Adrenal gland (tissue), 12 donors: ENCODE data around the gene KATNB1. TPM values are rescaled to one million over a fixed set of nuclear protein-coding genes. Genes with fewer than 3 reads are reported as not detected.
A peak's percentile ranks its signal among the peaks of the same experiment; 100 is the strongest.

Experiments
- DNase-seq, 7 donors: peaks; one replicate each; pipeline ENCODE4 v3.0.0-alpha.2; 2019 to 2020
- H3K27ac ChIP-seq, 5 donors: fragments of 200-600 bp; sonication (generic) in 4 of 5; 1 replicate in 3 of 5; 2 replicates in 2 of 5; pipeline versions ENCODE4 v1.5.1 to v1.8.0; 2016 to 2020; ENCODE audit warnings: mild to moderate bottlenecking in 1 of 5
- H3K27me3 ChIP-seq: fragments of 200-600 bp; 2 replicates; pipeline ENCODE4 v1.8.0; 2021
- H3K36me3 ChIP-seq, 2 donors: fragments of 200-600 bp; replicated peaks in 1 of 2; 1 replicate in 1 of 2; 2 replicates in 1 of 2; pipeline versions ENCODE4 v1.5.1 to v1.8.0; 2018 to 2022
- H3K4me1 ChIP-seq, 2 donors: fragments of 200-600 bp; replicated peaks in 1 of 2; 1 replicate in 1 of 2; 2 replicates in 1 of 2; pipeline versions ENCODE4 v1.5.1 to v1.8.0; 2018 to 2021
- H3K4me3 ChIP-seq, 4 donors: fragments of 200-600 bp; sonication (generic) in 3 of 4; one replicate each; pipeline ENCODE4 v1.5.1; 2016 to 2018
- H3K9me3 ChIP-seq, 3 donors: fragments of 200-600 bp; sonication (generic) in 1 of 3; replicated peaks in 1 of 3; 1 replicate in 2 of 3; 2 replicates in 1 of 3; pipeline versions ENCODE4 v1.5.1 to v1.8.0; 2016 to 2021
- POLR2A ChIP-seq, 2 donors: fragments of 450-650 bp; IDR thresholded peaks; one replicate each; pipeline ENCODE4 v1.6.1; 2017; ENCODE audit warnings: antibody characterized with exemption in 2 of 2, mild to moderate bottlenecking in 2 of 2, moderate library complexity in 1 of 2
- WGBS, 4 donors: extraction: QIAGEN DNeasy Blood & Tissue Kit in 2 of 4; methylation state at CpG; one replicate each; pipeline versions ENCODE4 v1.1.5 to v1.1.7; 2013 to 2017; 5-methylcytosine and 5-hydroxymethylcytosine counted together
- intact Hi-C, 2 donors: fragments of 100-400 bp; cut with DNase I; formaldehyde crosslinking; loops; one replicate each; pipeline versions ENCODE4 v1.14.1 to v1.15.0; 2022 to 2023
- polyA plus RNA-seq, 3 donors: library from polyadenylated mRNA; stranded (reverse); fragments of 200-250 nt in 2 of 3; fragments of 350-450 nt in 1 of 3; fragmentation: Illumina TruSeq in 1 of 3; extraction: RNeasy Lipid Tissue Mini Kit (QIAGEN cat#74804) in 1 of 3; gene quantifications; one replicate each; pipeline ENCODE4 v1.2.3, GENCODE V29; 2013 to 2014
- total RNA-seq, 9 donors: library from RNA; depleted of rRNA in 4 of 9; stranded (reverse); fragments of >200 nt in 4 of 9; fragments of 120-200 nt in 1 of 9; fragmentation: NEBNext Ultra II Directional in 1 of 9; extraction: Animal tissue kit (Norgen Biotek cat#: 25700) in 1 of 9; gene quantifications; one replicate each; pipeline versions ENCODE4 v1.1.0 to v1.2.4, GENCODE V29; 2013 to 2023
- TF ChIP-seq, protein P1 (sequence below), 6 experiments: fragments of 450-650 bp in 4 of 6; fragments of 200-600 bp in 2 of 6; sonication (generic) in 1 of 6; IDR thresholded peaks; 1 replicate in 5 of 6; 2 replicates in 1 of 6; pipeline versions ENCODE4 v1.5.1 to v1.8.0; 2016 to 2021; ENCODE audit warnings: antibody characterized with exemption in 6 of 6, mild to moderate bottlenecking in 2 of 6, moderate library complexity in 1 of 6
- donor health status: healthy with polysubstance abuse.
- donor health status: Bipolar disorder and iron deficiency.
- donor health status: DM: yes; HTN: yes; CAD: no.
- donor health status: DM: no; HTN: no; CAD: no.
- donor health status: DM: no; HTN: no; CAD: no.
- donor health status: DM: yes; HTN: yes; CAD: no.

The KATNB1 gene
- total and polyA plus RNA-seq, 12 donors = 12.9 to 85.6 (median 21.0) TPM

DNA sequence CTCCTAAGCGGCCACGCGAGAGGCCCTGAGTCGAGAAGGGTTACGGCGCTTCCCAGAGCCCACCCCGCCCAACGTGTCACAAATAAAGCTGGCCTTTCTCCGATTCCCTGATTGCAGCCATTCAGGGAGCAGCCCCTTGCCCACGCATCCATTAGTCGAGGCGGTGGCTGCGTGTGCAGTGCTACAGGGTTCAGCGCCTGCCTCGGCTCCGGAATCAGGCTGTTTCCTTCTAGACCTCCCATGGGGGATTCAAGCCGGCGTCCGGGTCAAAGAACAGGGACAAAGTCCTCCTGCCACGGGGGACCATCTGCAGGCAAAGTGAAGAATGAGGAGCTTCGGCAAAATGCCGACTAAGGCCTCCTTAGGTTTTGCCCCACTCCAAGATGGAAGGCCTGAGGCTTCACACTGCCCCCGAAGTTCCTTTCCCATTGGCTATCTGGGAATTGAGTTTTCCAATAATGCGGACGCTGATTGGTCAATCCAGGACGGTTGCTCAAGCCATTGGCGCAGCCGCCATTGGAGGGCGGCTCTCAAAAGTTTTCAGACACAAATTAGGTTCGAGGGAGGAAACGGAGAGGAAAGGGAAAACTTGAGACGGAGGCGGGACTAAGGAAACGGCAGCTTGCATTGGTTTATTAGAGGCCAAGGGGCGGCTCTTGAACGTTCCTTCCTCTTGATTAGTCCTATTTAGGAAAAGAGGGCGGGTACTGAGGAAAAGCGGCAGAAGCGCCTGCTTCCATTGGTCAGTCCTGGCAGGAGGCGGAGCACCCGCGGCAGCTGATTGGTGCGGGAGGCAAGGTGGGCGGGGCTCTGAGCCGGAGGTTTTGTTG, 430 bp upstream of the KATNB1 start:
- no peaks in the 10 kb centered on the region for H3K9me3 ChIP-seq
- TF ChIP-seq, protein P1, sequence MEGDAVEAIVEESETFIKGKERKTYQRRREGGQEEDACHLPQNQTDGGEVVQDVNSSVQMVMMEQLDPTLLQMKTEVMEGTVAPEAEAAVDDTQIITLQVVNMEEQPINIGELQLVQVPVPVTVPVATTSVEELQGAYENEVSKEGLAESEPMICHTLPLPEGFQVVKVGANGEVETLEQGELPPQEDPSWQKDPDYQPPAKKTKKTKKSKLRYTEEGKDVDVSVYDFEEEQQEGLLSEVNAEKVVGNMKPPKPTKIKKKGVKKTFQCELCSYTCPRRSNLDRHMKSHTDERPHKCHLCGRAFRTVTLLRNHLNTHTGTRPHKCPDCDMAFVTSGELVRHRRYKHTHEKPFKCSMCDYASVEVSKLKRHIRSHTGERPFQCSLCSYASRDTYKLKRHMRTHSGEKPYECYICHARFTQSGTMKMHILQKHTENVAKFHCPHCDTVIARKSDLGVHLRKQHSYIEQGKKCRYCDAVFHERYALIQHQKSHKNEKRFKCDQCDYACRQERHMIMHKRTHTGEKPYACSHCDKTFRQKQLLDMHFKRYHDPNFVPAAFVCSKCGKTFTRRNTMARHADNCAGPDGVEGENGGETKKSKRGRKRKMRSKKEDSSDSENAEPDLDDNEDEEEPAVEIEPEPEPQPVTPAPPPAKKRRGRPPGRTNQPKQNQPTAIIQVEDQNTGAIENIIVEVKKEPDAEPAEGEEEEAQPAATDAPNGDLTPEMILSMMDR (IDR thresholded peaks at IDR 0.05) = no peak
- TF ChIP-seq POLR2A (IDR thresholded peaks at IDR 0.05) = peak; percentile 17 to 75
- H3K4me1 ChIP-seq = peaks cover 10 to 20% of the 10 kb centered on the region in 2 donors
- peak overlapping the region; percentile 58 to 82 (median 78) for H3K4me3 ChIP-seq
- no peaks in the 10 kb centered on the region for H3K27me3 ChIP-seq
- H3K36me3 ChIP-seq = no peaks in the 10 kb centered on the region
- peak overlapping the region in 4 of 5 donors; percentile 76 to 91 (median 88) for H3K27ac ChIP-seq
- 0 to 2% (median 1%) methylated on average over 30 to 45 of the region's 45 CpGs for WGBS, 4 donors
- intact Hi-C loops = no loop called here
- DNase-seq = peak; percentile 97 to 100 (median 99)

DNA sequence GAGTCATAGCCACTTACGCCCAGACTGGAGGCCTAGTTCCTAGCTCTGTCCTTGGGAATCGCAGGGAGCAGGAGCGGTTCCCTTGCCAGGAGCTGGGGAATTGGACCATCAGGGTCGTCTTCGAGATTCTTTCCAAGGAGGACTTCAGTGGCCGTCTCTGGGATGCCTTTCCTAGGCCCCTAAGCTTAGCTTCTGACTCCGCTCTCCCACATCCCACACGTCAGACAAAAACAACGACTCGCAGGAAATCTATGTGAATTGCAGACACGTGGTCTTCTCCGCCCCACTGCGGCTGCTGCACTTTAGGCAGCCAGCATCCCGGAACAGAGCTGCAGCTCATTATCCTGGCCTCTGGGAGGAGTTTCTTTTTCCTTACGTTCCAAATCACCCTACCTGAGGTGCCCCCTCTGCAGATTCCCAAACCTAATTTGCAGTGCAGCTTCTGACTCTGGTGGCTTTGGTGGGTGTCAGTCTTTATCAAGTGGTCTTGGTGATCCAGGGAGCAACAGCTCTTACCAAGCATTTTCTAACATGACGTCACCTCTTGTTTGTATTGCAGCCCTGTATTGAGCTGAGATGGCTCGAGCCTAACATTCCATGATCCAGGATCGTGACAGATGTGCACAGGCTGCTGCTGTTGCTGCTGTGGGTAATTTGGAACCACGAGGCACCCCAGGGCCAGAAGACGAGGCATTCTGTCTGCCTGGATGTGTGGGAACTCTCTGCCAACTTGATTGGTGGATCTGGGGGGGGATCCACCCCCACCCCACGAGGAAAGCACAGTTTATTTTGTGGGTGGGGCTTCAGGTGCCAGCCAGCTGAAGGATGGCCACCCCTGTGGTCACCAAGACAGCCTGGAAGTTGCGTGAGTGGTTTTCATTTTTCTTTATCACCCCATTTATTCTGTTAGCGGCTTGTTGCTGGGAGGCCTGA, 1.1 kb downstream of the KATNB1 start:
- WGBS, 4 donors = 13 to 30% (median 17%) methylated on average over 10 to 23 of the region's 23 CpGs
- Histone ChIP-seq H3K27me3 (no peaks in the 10 kb centered on the region), H3K9me3 (no peaks in the 10 kb centered on the region), H3K4me3 (peak overlapping the region in 2 of 4 donors; percentile 69), H3K27ac (peak overlapping the region in 4 of 5 donors; percentile 4 to 61 (median 33)), H3K36me3 (no peaks in the 10 kb centered on the region), H3K4me1 (peaks cover 10 to 20% of the 10 kb centered on the region in 2 donors)
- peak in 5 of 7 donors; percentile 45 to 69 (median 62) for DNase-seq
- intact Hi-C loops = no loop called here
- TF ChIP-seq POLR2A (IDR thresholded peaks at IDR 0.05) = no peak
- TF ChIP-seq, protein P1 (IDR thresholded peaks at IDR 0.05) = peak in 2 of 6 experiments; percentile 18 to 34

DNA sequence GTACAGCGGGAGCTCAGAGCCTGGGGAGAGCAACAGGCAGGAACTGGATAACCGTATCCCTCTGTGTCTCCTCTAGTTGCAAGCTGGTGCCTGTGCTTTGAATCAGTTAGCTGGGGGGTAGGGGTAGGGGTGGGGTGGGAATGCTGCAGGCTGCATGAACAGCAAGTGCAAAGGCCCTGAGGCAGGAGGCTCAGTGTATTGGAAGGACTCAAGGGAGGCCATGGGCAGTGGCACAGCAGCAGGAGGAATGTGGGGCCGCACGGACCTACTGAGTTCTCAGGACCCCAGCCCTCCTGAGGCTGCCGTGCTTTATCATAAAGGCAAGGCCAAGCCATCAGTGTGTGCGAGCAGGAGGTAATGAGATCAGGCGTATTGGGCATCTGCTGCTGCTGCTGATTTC, 3.3 kb downstream of the KATNB1 start:
- no peak overlapping the region for H3K4me3 ChIP-seq
- TF ChIP-seq, protein P1 (IDR thresholded peaks at IDR 0.05) = no peak
- no peak for TF ChIP-seq POLR2A (IDR thresholded peaks at IDR 0.05)

More for the DNA sequence above, 3.3 kb downstream of the KATNB1 start:
- Histone ChIP-seq H3K27me3 (no peaks in the 10 kb centered on the region), H3K4me1 (peaks cover 10 to 20% of the 10 kb centered on the region in 2 donors), H3K27ac (no peak overlapping the region), H3K36me3 (no peaks in the 10 kb centered on the region), H3K9me3 (no peaks in the 10 kb centered on the region)
- no peak for DNase-seq
- intact Hi-C loops = no loop called here
- WGBS, 4 donors = 93 to 95% (median 93%) methylated on average over 7 of the region's 7 CpGs
